GM18520 (cell line): ENCODE measurements around the gene RDH5.

Experiments
- ATAC-seq: cut with Tn5 transposase; IDR thresholded peaks from one replicate; pipeline ENCODE4 v1.9.1; 2021; ENCODE audit not compliant: unreplicated experiment

RDH5 gene

GRCh38 chr12:55695349-55695748 is 24.8 kb upstream of the RDH5 start:
- no peak for ATAC-seq

GRCh38 chr12:55696141-55696540 is 24.1 kb upstream of the RDH5 start:
- no peak for ATAC-seq

DNA sequence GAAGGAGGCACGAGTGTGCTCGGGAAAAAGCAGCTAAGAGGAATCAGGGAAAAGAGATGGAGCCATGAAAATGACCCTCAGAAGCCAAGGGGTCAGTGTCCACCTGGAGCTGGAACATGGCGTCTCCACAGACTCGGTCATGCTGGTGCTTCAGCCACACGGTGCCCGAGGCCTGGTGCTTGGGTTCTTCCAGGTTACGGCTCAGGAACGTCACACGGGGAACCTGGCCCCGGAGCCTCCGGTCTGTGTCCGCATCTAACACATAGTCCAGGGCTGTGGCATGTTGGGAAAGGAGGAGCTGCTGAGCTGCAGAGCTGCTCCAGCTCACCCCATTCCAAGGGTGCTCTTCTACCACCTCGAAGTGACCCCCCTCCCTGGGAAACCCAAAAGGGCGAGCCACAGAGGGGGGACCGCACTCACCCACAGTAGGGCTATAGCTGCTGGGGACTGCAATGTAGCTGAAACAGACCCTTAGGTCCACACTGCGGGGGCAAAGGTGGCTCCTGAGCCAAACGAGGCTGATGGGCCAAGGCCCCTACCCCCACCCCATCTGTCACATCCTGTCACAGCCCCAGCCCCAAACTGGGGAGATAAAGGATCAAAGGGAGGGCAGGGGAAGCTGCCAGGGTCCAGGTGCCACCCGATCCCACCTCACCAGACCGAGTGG is 23.3 kb upstream of the RDH5 start:
- ATAC-seq = no peak

DNA sequence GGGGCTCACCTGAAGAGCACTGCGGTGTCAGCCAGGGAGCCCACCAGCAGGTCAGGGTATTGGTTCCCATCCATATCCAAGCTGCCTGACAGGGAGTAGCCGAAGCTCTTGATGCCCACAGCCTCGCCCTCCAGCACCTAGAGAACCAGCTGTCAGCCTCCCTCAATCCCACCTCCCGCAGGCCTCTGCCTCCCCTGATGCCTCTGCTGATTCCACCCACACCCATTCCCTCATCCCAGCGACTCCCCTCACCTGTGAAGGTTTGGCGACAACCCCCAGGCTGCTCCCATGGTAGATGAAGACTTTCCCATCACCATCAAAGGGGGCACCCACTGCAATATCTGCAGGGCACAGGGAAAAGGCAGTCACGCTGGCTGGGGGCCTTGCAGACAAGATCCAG is 22.5 kb upstream of the RDH5 start:
- no peak for ATAC-seq

DNA sequence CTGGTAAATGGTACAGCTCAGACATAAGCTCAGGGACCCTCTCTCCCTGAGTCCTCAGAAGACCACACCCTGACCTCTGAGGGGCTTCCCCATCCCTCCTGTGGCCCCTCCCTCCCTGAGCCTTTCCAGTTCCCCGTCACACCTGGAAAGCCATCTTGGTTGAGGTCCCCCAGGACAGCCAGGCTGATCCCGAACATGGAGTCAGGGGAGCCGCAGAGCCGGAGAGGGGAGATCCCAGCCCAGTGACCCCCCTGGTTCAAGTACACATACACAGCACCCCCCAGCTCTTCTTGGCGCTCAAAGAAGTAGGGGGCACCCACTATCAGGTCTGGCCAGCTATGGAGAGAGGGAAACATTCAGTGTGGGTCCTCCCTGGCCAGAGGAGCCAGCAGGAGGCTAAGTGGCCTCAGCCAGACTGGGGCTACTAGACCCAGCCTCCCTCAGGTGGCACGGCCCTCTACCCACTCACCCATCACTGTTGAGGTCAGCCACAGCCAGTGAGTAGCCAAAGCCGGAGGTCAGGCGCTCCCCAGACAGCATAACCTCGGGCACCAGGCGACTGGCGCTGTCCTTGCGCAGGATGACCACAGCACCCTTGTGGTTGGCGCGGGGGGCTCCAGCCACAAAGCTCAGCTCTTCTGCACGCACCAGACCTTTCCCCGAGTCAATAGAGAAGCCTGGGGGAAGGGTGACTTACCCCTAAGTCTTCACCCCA is 21.8 kb upstream of the RDH5 start:
- no peak for ATAC-seq

- ATAC-seq = no peak
These were observed 21.2 kb upstream of the RDH5 start for GRCh38 chr12:55698965-55699364.

- ATAC-seq = no peak
These were observed 20.6 kb upstream of the RDH5 start for GRCh38 chr12:55699471-55700055.

DNA sequence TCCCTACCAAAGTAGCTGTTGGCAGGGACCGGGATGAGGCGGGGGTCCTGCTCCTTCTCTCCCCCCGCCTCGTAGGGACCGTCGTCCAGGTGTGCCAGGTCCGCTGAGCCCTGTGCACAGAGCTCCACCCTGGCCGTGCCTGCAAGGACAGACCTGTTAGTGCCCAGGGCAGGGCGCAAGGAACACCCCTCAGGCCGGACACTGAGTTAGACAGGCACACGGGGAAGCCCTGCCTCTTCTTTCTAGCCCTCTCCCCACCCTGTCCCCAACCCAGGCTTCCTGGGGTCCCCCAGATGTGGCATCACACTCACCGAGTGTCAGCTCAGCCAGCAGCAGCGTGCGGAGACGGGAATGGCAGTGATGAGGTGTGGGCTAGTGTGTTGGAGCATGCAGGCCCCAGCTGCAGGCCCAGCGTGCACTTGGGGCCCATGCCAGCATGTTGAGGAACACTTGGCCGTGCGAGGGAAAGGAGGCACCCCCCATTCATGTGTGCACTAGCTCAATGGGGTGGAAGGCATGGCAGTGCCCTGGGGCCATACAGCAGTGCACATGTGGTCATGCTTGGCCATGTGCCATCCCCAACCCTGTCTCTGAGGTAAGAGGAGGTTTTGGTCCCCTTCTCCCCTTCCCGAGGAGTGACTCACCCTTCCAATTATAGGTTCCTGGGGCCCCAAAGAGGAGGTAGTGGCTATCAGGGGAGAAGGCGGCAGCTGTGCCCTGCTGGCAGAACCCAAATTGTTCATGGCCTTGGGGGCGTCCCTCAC is 19.8 kb upstream of the RDH5 start:
- ATAC-seq = no peak

DNA sequence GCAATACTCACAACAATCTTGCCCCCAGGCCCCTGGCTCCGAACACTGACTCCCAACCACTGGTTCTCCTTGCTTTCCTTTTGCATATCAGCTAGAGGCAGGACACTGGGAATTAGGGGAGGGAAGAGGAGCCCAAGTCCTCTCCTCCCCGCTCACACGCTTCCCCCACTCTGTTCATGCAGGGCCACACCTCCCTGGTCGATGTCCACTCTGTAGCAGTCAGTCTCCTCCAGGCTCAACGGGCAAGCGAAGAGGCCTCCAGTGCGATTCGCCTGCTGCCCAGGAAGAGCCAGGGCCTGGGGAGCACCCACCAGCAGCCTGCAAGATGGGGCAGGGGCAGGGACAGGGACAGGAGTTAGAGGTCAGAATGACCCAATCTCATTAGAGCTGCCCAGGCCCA is 17.3 kb upstream of the RDH5 start:
- no peak for ATAC-seq

DNA sequence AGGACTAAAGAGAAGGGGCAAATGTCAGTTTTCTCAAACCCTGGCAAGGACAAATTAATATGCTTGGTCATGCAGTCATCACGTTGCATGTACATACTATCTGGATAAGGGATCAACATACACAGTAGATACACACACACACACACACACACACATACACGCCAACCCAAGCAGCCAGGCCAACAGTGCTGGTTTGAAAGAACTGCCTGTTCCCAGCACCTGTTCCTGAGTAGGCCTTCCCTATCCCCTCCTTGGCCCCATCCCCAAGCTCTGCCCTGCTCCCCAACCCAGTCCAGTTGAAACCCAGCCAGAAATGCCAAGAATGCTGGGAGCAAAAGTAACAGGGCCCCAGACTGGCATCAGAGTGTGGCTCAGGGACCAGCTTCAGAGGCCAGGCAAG is 16.9 kb upstream of the RDH5 start:
- no peak for ATAC-seq

- ATAC-seq = no peak
These were observed 16.1 kb upstream of the RDH5 start for GRCh38 chr12:55703901-55704761.

GRCh38 chr12:55704824-55705718 is 15.1 kb upstream of the RDH5 start:
- no peak for ATAC-seq

GRCh38 chr12:55705782-55706402 is 14.3 kb upstream of the RDH5 start:
- ATAC-seq = no peak

DNA sequence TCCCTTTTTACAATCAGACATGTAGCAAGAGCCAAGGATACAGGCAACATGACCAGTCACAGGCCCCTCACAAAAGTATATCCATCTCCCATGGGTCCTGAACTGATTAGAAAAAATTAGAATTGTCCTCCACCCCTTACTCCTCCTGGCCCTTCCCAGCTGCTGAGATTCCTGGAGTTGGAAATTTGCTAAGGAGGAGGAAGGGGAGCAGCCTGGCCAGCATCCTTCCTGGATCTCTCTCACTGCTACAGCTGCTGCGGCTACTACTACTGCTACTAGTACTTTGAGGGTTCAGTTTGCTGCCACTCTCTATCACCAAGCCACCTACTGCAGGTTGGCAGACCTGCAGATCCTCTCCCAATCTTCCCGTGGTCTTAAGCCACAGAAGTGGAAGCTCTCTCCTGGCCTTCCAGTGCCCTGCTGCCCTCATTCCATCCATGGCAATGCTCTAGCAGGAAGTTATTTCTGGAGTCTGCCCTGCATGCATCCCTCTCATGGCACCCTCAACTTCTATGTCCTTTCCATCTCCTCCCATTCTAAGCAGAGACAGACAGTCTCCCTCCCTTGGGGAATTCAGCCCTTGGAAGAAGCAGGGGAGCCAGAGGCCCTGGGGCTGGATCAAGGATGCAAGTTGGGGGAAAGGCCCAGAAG is 13.5 kb upstream of the RDH5 start:
- ATAC-seq = no peak

DNA sequence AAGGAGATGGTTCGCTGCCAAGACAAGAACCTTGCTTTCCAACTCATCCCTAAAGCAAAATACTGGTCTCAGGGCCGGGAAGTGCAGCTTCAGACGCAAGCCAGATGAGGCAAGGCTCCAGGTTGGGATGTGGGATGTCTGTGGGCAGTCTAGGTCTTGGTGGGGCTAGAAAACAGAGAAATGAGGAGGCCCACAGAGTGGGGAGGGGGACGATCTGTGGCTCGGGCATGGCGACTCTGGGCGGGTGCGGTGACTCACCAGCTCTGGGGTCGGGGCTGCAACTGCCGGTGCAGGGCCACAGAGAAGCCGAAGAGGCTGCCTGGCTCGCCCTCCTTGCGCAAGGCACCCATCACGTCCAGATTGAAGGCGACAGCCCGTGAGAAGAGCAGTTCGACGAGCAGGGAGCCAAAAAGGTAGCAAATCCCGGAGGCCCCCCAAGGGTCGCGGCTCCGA is 12.9 kb upstream of the RDH5 start:
- no peak for ATAC-seq

- ATAC-seq = no peak
These were observed 12.1 kb upstream of the RDH5 start, which contains the start of gene ITGA7 for GRCh38 chr12:55707841-55708694. ITGA7 (minus strand) TSS chr12:55707904; CDS start chr12:55707682, 222 bp downstream.

GRCh38 chr12:55708695-55709233 is 11.4 kb upstream of the RDH5 start:
- ATAC-seq = no peak
